ENCODE measurements around the gene OR8G1. TPM values are rescaled to one million over a fixed set of nuclear protein-coding genes. Genes with fewer than 3 reads are reported as not detected.

Gene OR8G1
- total and polyA plus RNA-seq, 5 experiments from 2014 or later = not detected

Other genes with a start within 250 kb of the OR8G1 start
- gene OR10G6, start 245.9 kb upstream of the OR8G1 start, total RNA-seq = not detected
- not detected for gene OR10G6, start 245.9 kb upstream of the OR8G1 start, polyA plus RNA-seq
- gene OR10G4, start 228.1 kb upstream of the OR8G1 start, total RNA-seq = not detected
- gene OR10G4, start 228.1 kb upstream of the OR8G1 start, polyA plus RNA-seq = not detected
- not detected for gene OR10G9, start 218.1 kb upstream of the OR8G1 start, total RNA-seq
- gene OR10G9, start 218.1 kb upstream of the OR8G1 start, polyA plus RNA-seq = not detected
- gene OR10G8, start 214.3 kb upstream of the OR8G1 start, total RNA-seq = not detected
- not detected for gene OR10G8, start 214.3 kb upstream of the OR8G1 start, polyA plus RNA-seq
- gene OR10G7, start 199.8 kb upstream of the OR8G1 start, total RNA-seq = not detected
- gene OR10G7, start 199.8 kb upstream of the OR8G1 start, polyA plus RNA-seq = not detected
- gene VWA5A, start 125.6 kb upstream of the OR8G1 start, total RNA-seq = 1 to 10 TPM; 7.9 to 8.9 TPM
- 10 to 100 TPM in 1 of 3 donors, 1 to 10 TPM in 2; 5.8 to 10.8 (median 9.1) TPM for gene VWA5A, start 125.6 kb upstream of the OR8G1 start, polyA plus RNA-seq
- not detected for gene OR10D3, start 57.8 kb upstream of the OR8G1 start, total RNA-seq
- gene OR10D3, start 57.8 kb upstream of the OR8G1 start, polyA plus RNA-seq = not detected
- not detected for gene OR8G5, start 15.3 kb downstream of the OR8G1 start, total RNA-seq
- gene OR8G5, start 15.3 kb downstream of the OR8G1 start, polyA plus RNA-seq = not detected
- not detected for gene OR8D1, start 72.9 kb downstream of the OR8G1 start, total RNA-seq
- gene OR8D1, start 72.9 kb downstream of the OR8G1 start, polyA plus RNA-seq = not detected
- gene OR8D2, start 79.1 kb downstream of the OR8G1 start, total RNA-seq = not detected
- gene OR8D2, start 79.1 kb downstream of the OR8G1 start, polyA plus RNA-seq = not detected
- not detected for gene OR8B2, start 143.4 kb downstream of the OR8G1 start, total RNA-seq
- gene OR8B2, start 143.4 kb downstream of the OR8G1 start, polyA plus RNA-seq = not detected
- gene OR8B3, start 157.9 kb downstream of the OR8G1 start, total RNA-seq = not detected
- not detected for gene OR8B3, start 157.9 kb downstream of the OR8G1 start, polyA plus RNA-seq
- gene OR8B4, start 183.8 kb downstream of the OR8G1 start, total RNA-seq = not detected
- not detected for gene OR8B4, start 183.8 kb downstream of the OR8G1 start, polyA plus RNA-seq
- not detected for gene OR8B8, start 204.6 kb downstream of the OR8G1 start, total RNA-seq
- not detected for gene OR8B8, start 204.6 kb downstream of the OR8G1 start, polyA plus RNA-seq